ENCODE measurements around the gene GALNT18.

Gene GALNT18

GRCh38 chr11:11230087-11230486 lies 391.7 kb downstream of the GALNT18 start:
- TF ChIP-seq ZNF624 (tag by site-specific recombination; IDR thresholded peaks at IDR 0.05) (no peak), ZNF404 (tag by site-specific recombination; IDR thresholded peaks at IDR 0.05) (no peak), ZNF133 (tag by site-specific recombination; IDR thresholded peaks at IDR 0.05) (no peak), ZNF76 (tag by site-specific recombination; IDR thresholded peaks at IDR 0.05; ENCODE audit: borderline replicate concordance, low read depth) (no peak), ZNF449 (tag by site-specific recombination; IDR thresholded peaks at IDR 0.05) (no peak), TCF7L2 (IDR thresholded peaks at IDR 0.05; ENCODE audit: borderline replicate concordance, low read depth, low read length) (no peak)
- TF ChIP-seq, protein P1, sequence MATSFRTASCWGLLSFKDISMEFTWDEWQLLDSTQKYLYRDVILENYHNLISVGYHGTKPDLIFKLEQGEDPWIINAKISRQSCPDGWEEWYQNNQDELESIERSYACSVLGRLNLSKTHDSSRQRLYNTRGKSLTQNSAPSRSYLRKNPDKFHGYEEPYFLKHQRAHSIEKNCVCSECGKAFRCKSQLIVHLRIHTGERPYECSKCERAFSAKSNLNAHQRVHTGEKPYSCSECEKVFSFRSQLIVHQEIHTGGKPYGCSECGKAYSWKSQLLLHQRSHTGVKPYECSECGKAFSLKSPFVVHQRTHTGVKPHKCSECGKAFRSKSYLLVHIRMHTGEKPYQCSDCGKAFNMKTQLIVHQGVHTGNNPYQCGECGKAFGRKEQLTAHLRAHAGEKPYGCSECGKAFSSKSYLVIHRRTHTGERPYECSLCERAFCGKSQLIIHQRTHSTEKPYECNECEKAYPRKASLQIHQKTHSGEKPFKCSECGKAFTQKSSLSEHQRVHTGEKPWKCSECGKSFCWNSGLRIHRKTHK (tag by site-specific recombination; IDR thresholded peaks at IDR 0.05): no peak
- TF ChIP-seq, protein P2, sequence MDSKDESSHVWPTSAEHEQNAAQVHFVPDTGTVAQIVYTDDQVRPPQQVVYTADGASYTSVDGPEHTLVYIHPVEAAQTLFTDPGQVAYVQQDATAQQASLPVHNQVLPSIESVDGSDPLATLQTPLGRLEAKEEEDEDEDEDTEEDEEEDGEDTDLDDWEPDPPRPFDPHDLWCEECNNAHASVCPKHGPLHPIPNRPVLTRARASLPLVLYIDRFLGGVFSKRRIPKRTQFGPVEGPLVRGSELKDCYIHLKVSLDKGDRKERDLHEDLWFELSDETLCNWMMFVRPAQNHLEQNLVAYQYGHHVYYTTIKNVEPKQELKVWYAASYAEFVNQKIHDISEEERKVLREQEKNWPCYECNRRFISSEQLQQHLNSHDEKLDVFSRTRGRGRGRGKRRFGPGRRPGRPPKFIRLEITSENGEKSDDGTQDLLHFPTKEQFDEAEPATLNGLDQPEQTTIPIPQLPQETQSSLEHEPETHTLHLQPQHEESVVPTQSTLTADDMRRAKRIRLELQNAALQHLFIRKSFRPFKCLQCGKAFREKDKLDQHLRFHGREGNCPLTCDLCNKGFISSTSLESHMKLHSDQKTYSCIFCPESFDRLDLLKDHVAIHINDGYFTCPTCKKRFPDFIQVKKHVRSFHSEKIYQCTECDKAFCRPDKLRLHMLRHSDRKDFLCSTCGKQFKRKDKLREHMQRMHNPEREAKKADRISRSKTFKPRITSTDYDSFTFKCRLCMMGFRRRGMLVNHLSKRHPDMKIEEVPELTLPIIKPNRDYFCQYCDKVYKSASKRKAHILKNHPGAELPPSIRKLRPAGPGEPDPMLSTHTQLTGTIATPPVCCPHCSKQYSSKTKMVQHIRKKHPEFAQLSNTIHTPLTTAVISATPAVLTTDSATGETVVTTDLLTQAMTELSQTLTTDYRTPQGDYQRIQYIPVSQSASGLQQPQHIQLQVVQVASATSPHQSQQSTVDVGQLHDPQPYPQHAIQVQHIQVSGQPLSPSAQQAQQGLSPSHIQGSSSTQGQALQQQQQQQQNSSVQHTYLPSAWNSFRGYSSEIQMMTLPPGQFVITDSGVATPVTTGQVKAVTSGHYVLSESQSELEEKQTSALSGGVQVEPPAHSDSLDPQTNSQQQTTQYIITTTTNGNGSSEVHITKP (tag by site-specific recombination; IDR thresholded peaks at IDR 0.05): peak; percentile 63
- CTCF ChIA-PET: interaction anchor here (1.2 to 1.5 kb wide), 2 partner anchors 11 to 42 kb away, joined by 3 to 4 read pairs; no protein-coding TSS in a partner anchor
- Histone ChIP-seq H3K36me3 (ENCODE audit: control insufficient read depth in 2 of 2, insufficient read depth in 1 of 2, low read length in 2 of 2) (no peaks in the 10 kb centered on the region), H3K4me1 (ENCODE audit: control insufficient read depth, insufficient read depth, low read length) (no peaks in the 10 kb centered on the region), H3K4me3 (ENCODE audit: low read depth, low read length) (no peak overlapping the region), H3K9me3 (ENCODE audit: control insufficient read depth, insufficient read depth, low read depth, low read length) (no peaks in the 10 kb centered on the region), H3K27ac (ENCODE audit: extremely low read depth, low read depth, low read length) (no peak overlapping the region)
- POLR2A ChIA-PET: no interaction called here

DNA sequence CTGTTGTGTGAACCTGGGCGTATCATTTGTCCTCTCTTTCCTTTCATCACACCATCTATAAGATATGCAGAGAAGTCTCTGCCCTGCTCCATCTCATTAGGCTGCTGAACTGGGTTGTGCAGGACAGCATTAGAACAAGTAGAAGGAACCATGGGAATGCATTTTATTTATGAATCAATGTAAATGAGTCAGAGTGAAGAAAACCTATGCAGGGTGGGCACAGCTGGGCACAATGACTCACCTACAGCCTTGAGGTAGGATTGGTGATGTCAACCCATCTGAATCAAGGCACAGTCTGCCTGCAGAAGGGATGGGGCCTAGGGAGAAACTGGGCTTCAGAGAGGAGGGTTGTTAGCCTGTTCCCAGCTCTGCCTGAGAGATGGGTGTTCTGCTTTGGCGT lies 392.2 kb downstream of the GALNT18 start:
- TF ChIP-seq ZNF112 (tag by site-specific recombination; IDR thresholded peaks at IDR 0.05): no peak
- no peak overlapping the region for H3K4me3 ChIP-seq (ENCODE audit: low read depth, low read length)
- ChIA-PET CTCF (no interaction called here), POLR2A (no interaction called here)
- H3K27ac ChIP-seq (ENCODE audit: extremely low read depth, low read depth, low read length): no peak overlapping the region
- no peaks in the 10 kb centered on the region for H3K4me1 ChIP-seq (ENCODE audit: control insufficient read depth, insufficient read depth, low read length)
- no peaks in the 10 kb centered on the region for H3K36me3 ChIP-seq (ENCODE audit: control insufficient read depth in 2 of 2, insufficient read depth in 1 of 2, low read length in 2 of 2)
- H3K9me3 ChIP-seq (ENCODE audit: control insufficient read depth, insufficient read depth, low read depth, low read length): no peaks in the 10 kb centered on the region

- Histone ChIP-seq H3K4me1 (ENCODE audit: control insufficient read depth, insufficient read depth, low read length) (no peaks in the 10 kb centered on the region), H3K27ac (ENCODE audit: extremely low read depth, low read depth, low read length) (no peak overlapping the region), H3K9me3 (ENCODE audit: control insufficient read depth, insufficient read depth, low read depth, low read length) (no peaks in the 10 kb centered on the region), H3K36me3 (ENCODE audit: control insufficient read depth in 2 of 2, insufficient read depth in 1 of 2, low read length in 2 of 2) (no peaks in the 10 kb centered on the region), H3K4me3 (ENCODE audit: low read depth, low read length) (no peak overlapping the region)
- ChIA-PET CTCF (interaction anchor here (0.9 to 1.0 kb wide), 2 partner anchors 17 to 560 kb away, joined by 3 read pairs; no protein-coding TSS in a partner anchor), POLR2A (interaction anchor here (0.7 kb wide), 1 partner anchor 394 kb away, joined by 3 read pairs; the partner anchor contains the start of gene GALNT18)
- TF ChIP-seq ZBTB21 (tag by site-specific recombination; IDR thresholded peaks at IDR 0.05): no peak
- no peak for TF ChIP-seq ZNF473 (tag by site-specific recombination; IDR thresholded peaks at IDR 0.05)
Observed at GRCh38 chr11:11227296-11228085, 394.3 kb downstream of the GALNT18 start.
